Right renal pelvis (tissue), 4 donors: Measurements from ENCODE around the gene A4GALT. TPM values are rescaled to one million over a fixed set of nuclear protein-coding genes. Genes with fewer than 3 reads are reported as not detected.
"Not testable (repeated sequence)": the region's sequence is repeated elsewhere in the genome, so short reads cannot be mapped to it uniquely, and the experiment has no call there.

Source experiments
- DNase-seq, 4 donors: peaks; one replicate each; pipeline ENCODE4 v3.0.0-alpha.2; 2013; ENCODE audit warnings: low read depth in 4 of 4, low spot score in 3 of 4, missing footprints in 1 of 4
- polyA plus RNA-seq, 4 donors: library from polyadenylated mRNA; unstranded; fragments of 120-200 nt; gene quantifications; one replicate each; pipeline ENCODE4 v1.2.1, GENCODE V29; 2013; ENCODE audit not compliant: insufficient read length in 4 of 4

A4GALT gene
- polyA plus RNA-seq, 4 donors = 15.8 to 27.4 (median 16.7) TPM

- no peak for DNase-seq
These were observed 22.3 kb upstream of the A4GALT start for GRCh38 chr22:42742940-42743339.

- DNase-seq = not testable (repeated sequence)
These were observed 19.6 kb upstream of the A4GALT start for GRCh38 chr22:42740320-42740719.

GRCh38 chr22:42734406-42734805 is 13.7 kb upstream of the A4GALT start:
- no peak for DNase-seq

GRCh38 chr22:42733394-42733793 is 12.7 kb upstream of the A4GALT start:
- not testable (repeated sequence) for DNase-seq

GRCh38 chr22:42732081-42732480 is 11.4 kb upstream of the A4GALT start:
- no peak for DNase-seq

GRCh38 chr22:42726811-42727210 is 6.1 kb upstream of the A4GALT start:
- DNase-seq = no peak

GRCh38 chr22:42725606-42726355 is 5.1 kb upstream of the A4GALT start:
- no peak for DNase-seq

GRCh38 chr22:42724062-42724461 is 3.4 kb upstream of the A4GALT start:
- DNase-seq = no peak

- DNase-seq = no peak
These were observed 370 bp upstream of the A4GALT start for GRCh38 chr22:42721045-42721434.

- DNase-seq = no peak
These were observed 911 bp downstream of the A4GALT start for GRCh38 chr22:42719656-42720262.

GRCh38 chr22:42719133-42719532 is 1.5 kb downstream of the A4GALT start:
- DNase-seq = no peak

GRCh38 chr22:42717197-42717928 is 3.3 kb downstream of the A4GALT start:
- peak in 2 of 4 donors; percentile 33 to 47 for DNase-seq

- no peak for DNase-seq
These were observed 4.0 kb downstream of the A4GALT start for GRCh38 chr22:42716649-42717127.

- DNase-seq = no peak
These were observed 4.4 kb downstream of the A4GALT start for GRCh38 chr22:42716221-42716620.

- no peak for DNase-seq
These were observed 5.8 kb downstream of the A4GALT start for GRCh38 chr22:42714768-42715390.

- no peak for DNase-seq
These were observed 6.4 kb downstream of the A4GALT start for GRCh38 chr22:42714308-42714707.

GRCh38 chr22:42711895-42712837 is 8.5 kb downstream of the A4GALT start:
- no peak for DNase-seq

GRCh38 chr22:42711281-42711731 is 9.4 kb downstream of the A4GALT start:
- no peak for DNase-seq

GRCh38 chr22:42708417-42708816 is 12.3 kb downstream of the A4GALT start:
- DNase-seq = no peak

GRCh38 chr22:42707496-42707895 is 13.2 kb downstream of the A4GALT start:
- DNase-seq = no peak
